ENCODE measurements around the gene ANAPC5.
"Not testable (repeated sequence)": the region's sequence is repeated elsewhere in the genome, so short reads cannot be mapped to it uniquely, and the experiment has no call there.

Gene ANAPC5

DNA sequence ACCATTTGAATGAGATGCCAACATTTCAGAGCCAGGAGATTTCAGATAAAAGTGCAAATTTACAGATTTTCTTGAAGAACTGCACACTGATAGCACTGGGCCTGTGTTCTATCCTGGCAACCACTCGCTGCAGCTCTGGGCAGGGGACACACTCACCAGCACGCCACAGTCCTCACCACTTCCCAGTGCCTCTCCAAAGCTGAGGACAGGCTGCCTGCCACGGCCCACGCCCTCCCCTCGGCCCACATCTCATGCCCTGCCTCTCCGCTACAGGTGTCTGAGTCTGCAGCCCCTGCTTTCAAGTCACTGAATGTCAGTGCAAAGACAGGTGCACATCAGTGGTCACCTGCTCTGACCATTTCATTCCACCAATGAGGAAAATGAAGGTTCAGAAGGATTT is 68.4 kb downstream of the ANAPC5 start:
- DNase-seq: no peak

DNA sequence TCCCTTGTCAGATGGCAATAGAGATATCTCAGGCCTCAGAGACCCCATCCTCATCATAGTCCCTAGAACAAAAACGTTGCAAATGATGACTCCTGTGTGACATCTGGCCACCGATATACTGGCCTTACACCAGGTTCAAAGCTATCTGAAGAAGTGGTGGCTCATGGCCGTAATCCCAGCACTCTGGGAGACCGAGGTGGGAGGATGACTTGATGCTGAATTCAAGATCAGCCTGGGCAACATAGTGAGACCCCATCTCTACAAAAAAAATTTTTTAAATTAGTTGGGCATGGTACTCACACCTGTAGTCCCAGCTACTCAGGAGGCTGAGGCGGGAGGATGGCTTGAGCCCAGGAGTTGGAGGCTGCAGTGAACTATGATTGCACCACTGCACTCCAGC is 68.8 kb downstream of the ANAPC5 start:
- no peak for DNase-seq

DNA sequence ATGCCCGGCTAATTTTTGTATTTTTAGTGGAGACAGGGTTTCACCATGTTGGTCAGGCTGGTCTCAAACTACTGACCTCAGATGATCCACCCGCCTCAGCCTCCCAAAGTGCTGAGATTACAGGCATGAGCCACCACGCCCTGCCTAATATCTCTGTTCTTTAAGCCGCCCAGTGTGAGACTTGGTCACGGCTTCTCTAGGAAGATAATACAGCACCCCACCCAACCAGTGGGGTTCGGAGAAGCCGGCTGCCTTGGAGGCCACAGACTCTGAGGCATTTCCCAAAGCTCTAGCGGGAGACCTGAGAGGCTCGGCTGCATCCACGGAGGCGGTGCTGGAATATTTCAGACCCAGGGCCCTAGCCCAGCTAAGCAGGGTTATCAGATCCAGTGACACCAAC is 69.3 kb downstream of the ANAPC5 start:
- DNase-seq: not testable (repeated sequence)

DNA sequence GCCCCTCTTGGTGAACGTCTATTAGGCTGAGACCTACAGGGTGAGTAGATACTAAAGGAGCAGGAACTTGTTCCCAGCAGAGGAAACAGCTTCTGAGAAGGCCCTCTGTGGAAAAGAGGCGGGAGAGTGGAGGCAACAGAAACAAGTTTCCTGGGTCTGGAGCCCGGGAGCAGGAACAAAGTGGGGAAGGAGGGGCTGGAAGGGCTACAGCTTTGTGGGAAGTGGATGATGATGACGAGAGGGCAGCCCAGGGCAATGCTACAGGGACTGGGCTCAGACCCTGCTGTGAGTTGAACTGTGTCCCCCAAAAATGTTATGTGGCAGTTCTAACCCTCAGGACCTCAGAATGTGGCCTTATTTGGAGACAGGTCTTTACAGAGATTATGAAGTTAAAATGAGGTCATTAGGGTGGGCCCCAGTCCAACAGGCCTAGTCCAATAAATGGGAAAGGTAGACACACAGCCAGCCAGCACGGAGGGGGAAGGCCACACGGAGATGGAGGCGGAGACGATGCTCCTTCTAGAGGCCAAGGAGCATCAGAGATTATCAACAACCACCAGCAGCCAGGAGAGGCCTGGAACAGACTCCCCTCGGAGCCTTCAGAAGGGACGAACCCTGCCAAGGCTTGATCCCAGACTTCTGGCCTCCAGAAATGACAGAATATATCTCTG is 70.0 kb downstream of the ANAPC5 start:
- no peak for DNase-seq

DNA sequence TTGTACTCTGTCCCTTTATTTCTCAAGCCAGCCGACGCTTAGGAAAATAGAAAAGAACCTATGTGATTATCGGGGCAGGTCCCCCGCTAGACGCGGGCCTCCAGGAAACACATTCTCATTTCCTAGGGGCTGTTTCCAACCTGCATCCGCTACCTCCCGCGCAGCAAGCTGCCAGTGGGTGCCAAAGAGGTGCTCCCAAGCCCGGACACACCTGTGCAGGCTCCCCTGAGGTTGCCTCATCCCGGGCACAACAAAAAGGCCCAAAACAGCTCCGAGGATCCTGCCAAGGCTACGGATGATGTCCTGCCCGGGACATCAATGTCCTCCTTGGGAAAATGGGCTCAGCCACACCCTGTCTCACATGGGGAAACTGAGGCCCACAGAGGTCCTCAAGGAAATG is 71.1 kb downstream of the ANAPC5 start:
- not testable (repeated sequence) for DNase-seq

DNA sequence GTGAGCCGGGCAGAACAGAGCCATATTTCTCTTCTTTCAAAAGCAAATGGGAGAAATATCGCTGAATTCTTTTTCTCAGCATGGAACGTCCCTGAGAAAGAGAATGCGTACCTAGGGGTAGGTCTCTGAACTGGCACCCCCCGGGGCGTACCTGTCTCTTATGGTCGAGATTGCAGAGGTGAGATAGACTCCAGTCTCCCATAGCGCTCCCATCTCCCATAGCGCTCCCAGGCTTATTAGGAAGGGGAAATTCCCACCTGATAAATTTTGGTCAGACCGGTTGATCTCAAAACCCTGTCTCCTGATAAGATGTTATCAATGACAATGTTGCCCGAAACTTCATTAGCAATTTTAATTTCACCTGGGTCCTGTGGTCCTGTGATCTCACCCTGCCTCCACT is 71.7 kb downstream of the ANAPC5 start:
- DNase-seq: not testable (repeated sequence)

DNA sequence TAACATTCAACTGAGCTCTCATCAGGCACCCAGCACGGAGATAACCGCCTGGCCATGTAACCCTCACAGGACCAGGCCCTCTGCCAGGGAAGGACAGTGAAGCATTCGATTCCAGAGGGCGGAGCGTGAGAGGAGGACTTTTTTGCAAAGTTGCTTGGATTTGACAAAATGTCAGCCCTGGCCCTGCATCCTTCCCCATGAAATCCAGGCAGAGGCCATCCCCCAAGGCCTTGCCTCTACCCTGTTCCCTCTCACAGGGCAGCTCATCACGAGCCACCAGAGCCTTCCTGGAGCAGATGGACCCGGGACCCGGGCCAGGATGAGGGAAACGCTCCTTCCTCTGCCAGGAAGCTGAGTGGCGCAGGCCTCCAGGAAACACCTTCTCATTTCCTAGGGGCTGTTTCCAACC is 72.7 kb downstream of the ANAPC5 start:
- no peak for DNase-seq

DNA sequence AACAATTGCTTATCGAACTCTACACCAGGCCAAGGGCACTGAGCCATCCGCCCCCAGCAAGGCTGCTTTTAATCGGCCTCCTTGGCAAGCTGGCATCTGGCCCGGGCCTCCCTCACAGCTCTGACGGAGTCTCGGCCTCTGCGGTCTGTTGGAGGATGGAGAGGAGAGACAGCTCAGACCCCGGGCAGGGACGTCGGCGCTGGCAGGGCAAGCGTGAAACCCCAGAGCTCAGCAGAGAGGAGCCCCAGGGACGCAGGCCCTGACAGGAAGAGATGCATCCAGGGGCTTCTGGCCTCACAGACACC is 73.2 kb downstream of the ANAPC5 start:
- no peak for DNase-seq

DNA sequence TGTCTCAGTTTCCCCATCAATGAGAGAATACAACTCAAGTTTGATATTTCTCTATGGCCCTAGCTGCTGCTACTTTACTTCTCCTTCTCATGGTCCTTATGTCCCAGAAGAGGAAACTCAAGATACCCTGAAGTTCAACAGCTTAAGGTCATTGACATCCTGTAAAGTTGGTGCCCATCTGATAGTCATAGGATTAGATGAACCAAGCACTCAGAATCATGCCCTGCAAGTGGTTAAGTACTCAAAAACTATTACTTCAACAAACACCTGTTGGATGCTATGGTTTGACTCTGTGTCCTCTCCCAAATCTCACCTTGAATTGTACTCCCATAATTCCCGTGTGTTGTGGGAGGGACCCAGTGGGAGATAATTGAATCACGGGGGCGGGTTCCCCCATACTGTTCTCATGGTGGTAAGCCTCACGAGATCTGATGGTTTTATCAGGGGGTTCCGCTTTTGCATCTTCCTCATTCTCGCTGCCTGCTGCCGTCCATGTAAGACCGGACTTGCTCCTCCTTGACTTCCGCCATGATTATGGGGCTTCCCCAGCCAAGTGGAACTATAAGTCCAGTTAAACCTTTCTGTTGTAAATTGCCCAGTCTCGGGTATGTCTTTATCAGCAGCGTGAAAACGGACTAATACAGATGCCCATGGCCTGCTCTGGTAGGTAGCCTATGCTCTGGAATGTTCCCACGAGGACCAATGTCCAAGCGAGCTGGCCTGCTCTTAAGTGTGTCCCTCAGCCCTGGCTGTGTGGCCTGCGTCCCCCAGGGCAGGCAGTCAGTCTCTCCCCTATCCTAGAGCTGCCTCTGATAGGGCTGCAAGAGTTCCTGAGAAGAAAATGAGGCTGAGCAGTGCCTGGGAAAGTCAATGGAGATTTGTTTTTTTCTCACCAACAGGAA is 73.8 kb downstream of the ANAPC5 start:
- DNase-seq: no peak

DNA sequence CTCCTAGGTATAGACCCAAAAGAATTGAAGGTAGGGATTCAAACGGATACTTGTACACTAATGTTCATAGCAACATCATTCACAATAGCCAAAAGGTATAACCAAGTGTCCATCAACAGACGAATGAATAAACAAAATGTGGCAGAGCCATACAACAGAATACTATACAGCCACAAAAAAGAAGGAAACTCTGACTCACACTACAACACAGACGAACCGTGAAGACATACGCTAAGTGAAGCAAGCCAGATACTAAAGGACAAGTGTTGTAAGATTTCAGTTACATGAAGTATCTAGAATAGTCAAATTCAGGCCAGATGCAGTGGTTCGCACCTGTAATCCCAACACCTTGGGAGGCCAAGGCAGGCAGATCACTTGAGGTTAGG is 74.8 kb downstream of the ANAPC5 start:
- DNase-seq: no peak

DNA sequence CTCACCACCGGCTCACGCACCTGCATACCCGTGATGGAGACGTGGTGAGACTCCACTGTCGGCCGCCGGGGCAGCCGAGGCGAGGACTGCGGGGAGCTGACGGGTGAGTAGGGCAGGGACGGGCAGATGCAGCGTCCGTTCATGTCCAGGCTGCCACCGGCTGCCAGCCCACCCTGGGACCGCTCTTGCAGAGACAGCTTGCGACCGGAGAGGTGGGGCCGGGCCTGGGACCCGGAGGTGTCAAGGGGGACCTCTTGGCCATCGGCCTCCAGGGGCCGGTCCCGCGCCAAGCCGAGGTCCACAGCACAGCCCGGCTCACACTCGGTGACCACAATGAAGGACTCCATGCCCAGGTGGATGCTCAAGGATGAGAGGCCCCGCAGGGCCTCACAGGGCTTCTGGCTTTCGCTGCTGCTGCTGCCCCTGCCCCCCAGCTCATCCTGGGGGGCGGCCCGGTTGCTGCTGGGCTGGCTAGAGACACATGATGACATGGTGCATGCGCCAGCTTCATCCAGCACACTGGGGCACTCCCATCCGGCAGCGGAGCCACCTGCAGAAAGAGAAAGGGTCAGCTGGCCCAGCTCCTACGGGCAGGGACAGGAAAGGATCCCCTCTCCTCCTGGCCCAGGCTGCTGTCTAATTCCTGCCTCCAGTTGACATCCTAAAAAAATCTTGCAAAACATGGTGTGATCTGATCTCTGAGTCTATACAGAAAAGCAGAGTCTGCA is 78.0 kb downstream of the ANAPC5 start:
- no peak for DNase-seq

DNA sequence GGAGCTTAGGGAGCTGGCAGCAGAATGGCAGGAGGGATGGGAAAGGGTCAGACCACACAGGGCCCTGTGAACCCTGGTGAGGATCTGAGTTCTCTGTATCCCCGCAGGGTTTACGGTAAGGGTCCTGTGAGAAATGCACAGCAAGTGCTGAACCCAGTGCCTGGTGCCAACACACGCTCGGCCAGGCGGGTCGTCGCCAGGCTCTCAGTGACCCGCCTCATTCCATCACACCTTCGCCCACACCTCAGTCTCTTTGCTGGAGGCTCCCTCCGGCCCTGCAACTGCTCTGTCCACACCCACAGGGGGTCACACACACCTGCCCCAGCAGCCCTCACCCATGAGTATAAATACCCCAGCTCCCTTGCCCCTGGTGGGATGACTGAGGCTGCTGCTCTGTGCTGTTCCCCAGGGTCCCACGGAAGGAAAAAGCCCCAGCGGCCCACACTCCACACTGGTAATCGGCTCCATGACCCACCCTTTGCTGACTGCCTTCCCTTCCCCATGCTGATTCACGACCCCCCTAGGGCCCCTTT is 78.8 kb downstream of the ANAPC5 start:
- DNase-seq: no peak

DNA sequence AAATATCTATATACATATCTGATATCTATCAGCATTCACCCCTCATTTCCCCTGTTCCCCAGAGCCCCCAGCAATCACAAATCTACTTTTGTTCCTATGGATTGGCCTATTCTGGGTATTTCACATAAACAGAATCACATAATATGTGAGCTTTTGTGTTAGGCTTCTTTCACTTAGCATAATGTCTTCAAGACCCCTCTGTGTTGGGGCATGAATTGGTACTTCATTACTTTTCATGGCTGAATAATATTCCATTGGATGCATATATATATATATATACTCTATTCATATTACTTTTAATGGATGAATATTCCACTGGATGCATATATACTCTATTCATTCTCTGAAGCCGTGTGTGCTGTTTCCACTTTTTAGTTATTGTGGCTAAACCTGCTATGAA is 84.4 kb downstream of the ANAPC5 start:
- no peak for DNase-seq

DNA sequence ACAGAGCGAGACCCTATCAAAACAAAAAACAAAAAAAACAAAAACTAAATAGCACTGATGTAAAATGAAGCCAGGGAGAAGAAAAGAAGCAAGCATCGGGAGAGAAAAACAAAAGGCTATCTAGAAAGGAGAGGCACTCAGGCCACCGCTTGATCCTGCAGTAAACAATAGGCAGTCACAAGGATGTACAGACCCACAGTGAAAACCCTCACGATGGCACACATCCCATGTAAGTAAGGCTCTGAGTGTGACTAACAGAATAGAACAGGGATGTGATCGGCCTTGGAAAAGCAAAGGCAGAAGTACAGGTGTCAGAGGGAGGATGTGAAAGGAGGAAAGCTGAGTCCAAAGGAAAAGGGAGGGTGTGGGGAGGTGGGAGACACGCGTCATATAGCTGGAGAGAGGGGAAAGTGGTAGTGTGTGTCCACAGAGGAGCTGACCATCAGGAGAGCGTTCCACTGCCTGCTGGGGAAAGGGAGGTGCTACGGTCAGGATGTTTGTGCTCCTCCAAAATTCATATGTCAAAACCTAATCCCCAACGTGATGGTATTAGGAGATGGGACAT is 87.2 kb downstream of the ANAPC5 start:
- no peak for DNase-seq

DNA sequence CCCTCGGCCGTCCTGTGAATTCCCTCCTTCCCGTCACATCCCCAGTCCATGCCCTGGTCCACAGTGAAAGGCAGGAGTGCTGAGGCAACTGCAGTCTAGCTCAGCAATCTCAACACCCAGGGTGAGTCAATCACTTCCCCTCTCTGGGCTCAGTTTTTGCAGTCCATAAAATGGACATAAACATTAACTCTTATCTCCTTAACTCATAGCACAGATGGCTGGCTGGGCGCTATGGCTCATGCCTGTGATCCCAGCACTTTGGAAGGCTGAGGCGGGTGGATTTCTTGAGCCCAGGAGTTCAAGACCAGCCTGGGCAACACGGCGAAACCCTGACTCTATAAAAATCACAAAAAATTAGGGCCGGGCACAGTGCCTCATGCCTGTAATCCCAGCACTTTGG is 88.1 kb downstream of the ANAPC5 start:
- no peak for DNase-seq

DNA sequence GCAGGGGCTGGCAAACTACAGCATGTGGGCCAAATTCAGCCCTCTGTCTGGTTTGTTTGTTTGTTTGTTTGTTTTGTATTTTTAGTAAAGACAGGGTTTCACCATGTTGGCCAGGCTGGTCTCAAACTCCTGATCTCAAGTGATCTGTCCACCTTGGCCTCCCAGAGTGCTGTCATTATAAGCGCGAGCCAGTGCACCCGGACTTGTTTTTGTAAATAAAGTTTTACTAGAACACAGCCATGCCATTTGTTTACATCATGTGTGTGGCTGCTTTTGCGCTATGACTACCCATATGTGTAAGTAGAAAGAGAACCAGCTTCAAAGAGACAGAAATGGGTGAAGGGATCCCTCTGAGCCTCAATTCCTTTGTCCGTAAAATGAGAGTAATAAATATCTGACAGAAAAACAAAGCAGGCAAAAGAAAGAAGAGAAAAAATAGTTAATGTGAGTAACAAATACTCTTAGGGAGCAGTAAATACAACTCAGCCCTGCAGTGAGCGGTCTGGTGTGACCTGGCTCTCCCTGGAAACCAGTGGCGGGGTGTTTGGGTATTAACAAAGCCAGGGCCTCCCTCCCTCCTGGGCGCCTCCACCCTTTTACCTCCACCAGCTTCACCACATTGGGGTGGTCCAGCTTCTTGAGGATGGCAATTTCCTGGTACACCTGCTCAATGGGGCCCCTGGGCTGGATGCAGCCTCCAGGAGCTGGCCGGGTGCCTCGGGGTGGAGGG is 88.8 kb downstream of the ANAPC5 start:
- DNase-seq: no peak

DNA sequence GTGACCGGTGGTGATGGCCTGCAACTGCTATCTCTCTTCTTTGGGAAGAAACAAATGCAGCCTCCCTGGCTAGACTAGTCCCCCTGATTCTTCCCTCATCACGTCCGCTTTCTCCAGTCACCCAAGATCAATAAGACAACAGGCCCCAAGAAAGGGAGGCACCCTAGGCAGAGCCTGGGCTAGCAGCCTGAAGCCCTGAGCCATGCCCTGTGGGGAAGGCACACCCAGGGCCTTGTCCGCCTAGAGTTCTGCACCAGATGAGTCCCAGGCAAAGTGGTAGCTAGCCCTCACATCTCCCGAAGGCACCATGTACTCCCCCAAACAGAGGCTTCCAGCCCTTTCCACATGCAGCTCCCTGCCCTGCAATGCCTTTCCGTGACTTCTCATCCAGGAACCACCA is 90.8 kb downstream of the ANAPC5 start:
- no peak for DNase-seq

DNA sequence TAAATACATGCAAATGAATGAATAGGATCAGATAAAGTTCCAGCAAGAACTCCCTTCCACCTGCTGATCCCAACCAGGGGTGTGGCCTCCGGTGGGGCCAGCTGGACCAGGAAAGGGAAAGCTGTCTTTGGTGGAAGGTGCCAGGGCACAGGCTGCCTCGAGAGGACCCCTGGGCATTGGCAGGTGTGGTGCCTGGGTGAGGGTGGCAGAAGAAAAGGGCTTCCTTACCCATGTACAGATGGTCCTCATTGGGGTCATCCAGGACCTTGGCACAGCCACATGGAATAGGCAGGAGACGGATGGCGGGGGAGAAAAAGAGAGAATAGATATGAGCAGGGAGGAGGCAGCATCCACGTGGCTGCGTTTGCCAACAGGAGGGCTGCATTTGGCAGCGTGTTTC is 92.1 kb downstream of the ANAPC5 start:
- no peak for DNase-seq

DNA sequence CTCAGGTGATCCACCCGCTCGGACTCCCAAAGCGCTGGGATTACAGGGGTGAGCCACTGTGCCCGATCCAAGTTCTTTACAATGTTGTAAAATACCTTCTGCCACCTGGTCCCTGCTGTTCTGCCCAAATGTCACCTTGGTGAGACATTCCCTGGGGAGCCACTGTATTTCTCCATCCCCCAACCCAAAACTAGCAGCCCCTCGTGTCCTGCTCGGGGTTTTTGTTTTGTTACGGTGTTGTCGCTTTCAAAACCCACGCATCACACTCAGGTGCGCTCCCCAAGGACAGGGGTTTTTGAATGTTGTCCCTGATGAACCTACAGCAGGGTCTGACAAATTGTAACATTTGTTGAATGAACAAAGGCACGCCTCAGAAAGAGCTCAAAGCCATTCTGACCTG is 93.1 kb downstream of the ANAPC5 start:
- no peak for DNase-seq
